HEK293 (cell line): ENCODE data around the gene ARHGAP24.

Experiments
- CTCF ChIA-PET: fragments of 350-600 bp; formaldehyde crosslinking; extraction: SDS; loops from one replicate; lab custom pipeline; 2021; ENCODE audit warnings: antibody characterized with exemption; lab: Yijun Ruan, JAX
- POLR2A ChIA-PET: fragments of 300-600 bp; formaldehyde crosslinking; extraction: SDS; loops from one replicate; lab custom pipeline; 2020; ENCODE audit warnings: antibody characterized with exemption, inconsistent platforms; lab: Yijun Ruan, JAX
- H3K27ac ChIP-seq: fragments of 200-500 bp; sonication (Bioruptor generic); 2 replicates; pipeline ENCODE4 v1.5.1; 2014; ENCODE audit warnings: low read depth, low read length, control low read depth, inconsistent platforms; ENCODE audit errors: extremely low read depth
- H3K36me3 ChIP-seq, 2 experiments: fragments of 200-500 bp in 1 of 2; sonication (Bioruptor generic) in 1 of 2; 1 replicate in 1 of 2; 2 replicates in 1 of 2; pipeline ENCODE4 v1.5.1; 2014 to 2017; ENCODE audit warnings: inconsistent platforms in 2 of 2, low read length in 2 of 2; ENCODE audit not compliant: control insufficient read depth in 2 of 2, insufficient read depth in 1 of 2
- H3K4me1 ChIP-seq: fragments of 200-500 bp; sonication (Bioruptor generic); 2 replicates; pipeline ENCODE4 v1.5.1; 2014; ENCODE audit warnings: mild to moderate bottlenecking, low read length, inconsistent platforms; ENCODE audit not compliant: control insufficient read depth, insufficient read depth
- H3K4me3 ChIP-seq: 2 replicates; pipeline ENCODE4 v1.5.1; 2011; ENCODE audit warnings: low read depth, mild to moderate bottlenecking, control low read depth, low read length, moderate library complexity
- H3K9me3 ChIP-seq: fragments of 200-500 bp; sonication (Bioruptor generic); 2 replicates; pipeline ENCODE4 v1.5.1; 2014; ENCODE audit warnings: low read depth, low read length, inconsistent platforms; ENCODE audit not compliant: control insufficient read depth, insufficient read depth
- FEZF1 ChIP-seq: fragments of 450-650 bp; formaldehyde crosslinking; IDR thresholded peaks from 2 replicates; pipeline ENCODE4 v1.5.1; 2016; ENCODE audit warnings: missing biosample characterization, missing genetic modification characterization
- GLI4 ChIP-seq: fragments of 450-650 bp; formaldehyde crosslinking; IDR thresholded peaks from 2 replicates; pipeline ENCODE4 v1.5.1; 2016; ENCODE audit warnings: missing biosample characterization, missing genetic modification characterization
- OVOL3 ChIP-seq: fragments of 450-650 bp; formaldehyde crosslinking; IDR thresholded peaks from 2 replicates; pipeline ENCODE4 v1.5.1; 2016; ENCODE audit warnings: missing biosample characterization, missing genetic modification characterization
- SCRT1 ChIP-seq: fragments of 450-650 bp; formaldehyde crosslinking; IDR thresholded peaks from 2 replicates; pipeline ENCODE4 v1.5.1; 2016; ENCODE audit warnings: missing biosample characterization, missing genetic modification characterization, borderline replicate concordance
- SP2 ChIP-seq: fragments of 450-650 bp; formaldehyde crosslinking; IDR thresholded peaks from 2 replicates; pipeline ENCODE4 v1.5.1; 2016; ENCODE audit warnings: missing biosample characterization, missing genetic modification characterization
- TRIM28 ChIP-seq: IDR thresholded peaks from 2 replicates; pipeline ENCODE4 v1.6.1; 2011; ENCODE audit warnings: low read length, control low read depth, borderline replicate concordance
- ZBTB17 ChIP-seq: fragments of 450-650 bp; formaldehyde crosslinking; IDR thresholded peaks from 2 replicates; pipeline ENCODE4 v1.5.1; 2016; ENCODE audit warnings: missing biosample characterization, missing genetic modification characterization
- ZBTB8A ChIP-seq: fragments of 450-650 bp; formaldehyde crosslinking; IDR thresholded peaks from 2 replicates; pipeline ENCODE4 v1.5.1; 2016; ENCODE audit warnings: missing biosample characterization, missing genetic modification characterization
- ZNF16 ChIP-seq: fragments of 450-650 bp; formaldehyde crosslinking; IDR thresholded peaks from 2 replicates; pipeline ENCODE4 v1.5.1; 2016; ENCODE audit warnings: low read depth, missing biosample characterization, missing genetic modification characterization
- ZNF169 ChIP-seq: fragments of 450-650 bp; formaldehyde crosslinking; IDR thresholded peaks from 2 replicates; pipeline ENCODE4 v1.5.1; 2016; ENCODE audit warnings: missing biosample characterization, missing genetic modification characterization
- ZNF2 ChIP-seq: fragments of 450-650 bp; formaldehyde crosslinking; IDR thresholded peaks from 2 replicates; pipeline ENCODE4 v1.5.1; 2016; ENCODE audit warnings: missing biosample characterization, missing genetic modification characterization
- ZNF248 ChIP-seq: fragments of 450-650 bp; formaldehyde crosslinking; IDR thresholded peaks from 2 replicates; pipeline ENCODE4 v1.5.1; 2017; ENCODE audit warnings: missing biosample characterization, missing genetic modification characterization
- ZNF266 ChIP-seq: fragments of 450-650 bp; formaldehyde crosslinking; IDR thresholded peaks from 2 replicates; pipeline ENCODE4 v1.5.1; 2016; ENCODE audit warnings: missing biosample characterization, missing genetic modification characterization, low read depth
- ZNF302 ChIP-seq: fragments of 450-650 bp; formaldehyde crosslinking; IDR thresholded peaks from 2 replicates; pipeline ENCODE4 v1.5.1; 2016; ENCODE audit warnings: missing biosample characterization, missing genetic modification characterization, low read depth
- ZNF571 ChIP-seq: fragments of 450-650 bp; formaldehyde crosslinking; IDR thresholded peaks from 2 replicates; pipeline ENCODE4 v1.5.0; 2017; ENCODE audit warnings: missing biosample characterization, missing genetic modification characterization
- ZXDB ChIP-seq: fragments of 450-650 bp; formaldehyde crosslinking; IDR thresholded peaks from 2 replicates; pipeline ENCODE4 v1.5.1; 2016; ENCODE audit warnings: missing biosample characterization, missing genetic modification characterization
- TF ChIP-seq, protein P1 (sequence below): fragments of 450-650 bp; formaldehyde crosslinking; IDR thresholded peaks from 2 replicates; pipeline ENCODE4 v1.5.1; 2017; ENCODE audit warnings: missing biosample characterization, mild to moderate bottlenecking, missing genetic modification characterization, moderate library complexity
- TF ChIP-seq, protein P2 (sequence below): fragments of 450-650 bp; formaldehyde crosslinking; IDR thresholded peaks from 2 replicates; pipeline ENCODE4 v1.5.1; 2017; ENCODE audit warnings: missing biosample characterization, missing genetic modification characterization
- TF ChIP-seq, protein P3 (sequence below): fragments of 450-650 bp; formaldehyde crosslinking; IDR thresholded peaks from 2 replicates; pipeline ENCODE4 v1.5.1; 2016; ENCODE audit warnings: missing biosample characterization, missing genetic modification characterization, borderline replicate concordance
- TF ChIP-seq, protein P4 (sequence below): IDR thresholded peaks from 2 replicates; pipeline ENCODE4 v1.6.1; 2011; ENCODE audit warnings: mild to moderate bottlenecking, low read depth, low read length, borderline replicate concordance
- TF ChIP-seq, protein P5 (sequence below): fragments of 450-650 bp; formaldehyde crosslinking; IDR thresholded peaks from 2 replicates; pipeline ENCODE4 v1.5.1; 2017; ENCODE audit warnings: missing biosample characterization, missing genetic modification characterization

Gene ARHGAP24

DNA sequence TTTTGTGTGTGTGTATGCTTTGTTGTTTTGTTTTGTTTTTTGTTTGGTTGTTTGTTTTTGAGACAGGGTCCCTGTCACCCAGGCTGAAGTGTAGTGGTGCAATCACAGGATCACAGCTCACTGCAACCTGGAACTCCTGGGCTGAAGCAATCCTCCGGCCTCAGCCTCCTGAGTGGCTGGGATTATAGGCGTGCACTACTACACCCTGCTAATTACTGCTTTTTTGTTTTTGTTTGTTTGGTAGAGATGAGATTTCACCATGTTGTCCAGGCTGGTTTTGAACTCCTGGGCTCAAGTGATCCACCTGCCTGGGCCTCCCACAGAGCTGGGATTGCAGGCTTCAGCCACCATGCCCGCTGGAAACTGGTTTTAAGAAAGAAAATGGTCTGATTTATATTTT is 44.7 kb upstream of the ARHGAP24 start:
- H3K36me3 ChIP-seq = no peaks in the 10 kb centered on the region
- ChIA-PET POLR2A (no interaction called here), CTCF (no interaction called here)
- no peak overlapping the region for H3K4me3 ChIP-seq
- no peak overlapping the region for H3K27ac ChIP-seq
- no peaks in the 10 kb centered on the region for H3K9me3 ChIP-seq
- no peaks in the 10 kb centered on the region for H3K4me1 ChIP-seq
- no peak for TF ChIP-seq SCRT1 (tag by site-specific recombination)
- TF ChIP-seq, protein P1, sequence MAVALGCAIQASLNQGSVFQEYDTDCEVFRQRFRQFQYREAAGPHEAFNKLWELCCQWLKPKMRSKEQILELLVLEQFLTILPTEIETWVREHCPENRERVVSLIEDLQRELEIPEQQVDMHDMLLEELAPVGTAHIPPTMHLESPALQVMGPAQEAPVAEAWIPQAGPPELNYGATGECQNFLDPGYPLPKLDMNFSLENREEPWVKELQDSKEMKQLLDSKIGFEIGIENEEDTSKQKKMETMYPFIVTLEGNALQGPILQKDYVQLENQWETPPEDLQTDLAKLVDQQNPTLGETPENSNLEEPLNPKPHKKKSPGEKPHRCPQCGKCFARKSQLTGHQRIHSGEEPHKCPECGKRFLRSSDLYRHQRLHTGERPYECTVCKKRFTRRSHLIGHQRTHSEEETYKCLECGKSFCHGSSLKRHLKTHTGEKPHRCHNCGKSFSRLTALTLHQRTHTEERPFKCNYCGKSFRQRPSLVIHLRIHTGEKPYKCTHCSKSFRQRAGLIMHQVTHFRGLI = no peak
- TF ChIP-seq ZNF571 (tag by site-specific recombination) = no peak
- no peak for TF ChIP-seq FEZF1 (tag by site-specific recombination)
- no peak for TF ChIP-seq ZNF169 (tag by site-specific recombination)

DNA sequence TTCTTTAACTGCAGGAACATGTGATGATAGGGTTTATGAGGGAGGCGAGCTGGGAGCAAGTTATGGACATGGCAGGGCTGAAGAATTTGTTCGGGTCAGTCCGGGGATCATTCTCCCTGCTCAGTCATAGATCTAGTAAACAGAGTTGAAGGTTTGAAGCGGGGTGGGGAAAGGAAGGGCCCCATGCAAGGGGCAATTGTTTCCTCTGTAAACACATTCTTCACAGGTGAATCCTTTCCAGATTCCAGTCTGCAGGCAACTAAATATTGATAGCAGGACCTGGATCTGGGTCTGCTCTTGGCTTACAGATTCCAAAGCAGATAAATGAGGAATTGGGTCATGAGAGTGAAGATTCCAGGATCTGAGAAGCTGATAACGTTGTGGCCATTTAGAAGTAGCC is 44.3 kb upstream of the ARHGAP24 start:
- Histone ChIP-seq H3K27ac (no peak overlapping the region), H3K4me3 (no peak overlapping the region), H3K36me3 (no peaks in the 10 kb centered on the region), H3K9me3 (no peaks in the 10 kb centered on the region), H3K4me1 (no peaks in the 10 kb centered on the region)
- CTCF ChIA-PET = no interaction called here
- TF ChIP-seq, protein P2, sequence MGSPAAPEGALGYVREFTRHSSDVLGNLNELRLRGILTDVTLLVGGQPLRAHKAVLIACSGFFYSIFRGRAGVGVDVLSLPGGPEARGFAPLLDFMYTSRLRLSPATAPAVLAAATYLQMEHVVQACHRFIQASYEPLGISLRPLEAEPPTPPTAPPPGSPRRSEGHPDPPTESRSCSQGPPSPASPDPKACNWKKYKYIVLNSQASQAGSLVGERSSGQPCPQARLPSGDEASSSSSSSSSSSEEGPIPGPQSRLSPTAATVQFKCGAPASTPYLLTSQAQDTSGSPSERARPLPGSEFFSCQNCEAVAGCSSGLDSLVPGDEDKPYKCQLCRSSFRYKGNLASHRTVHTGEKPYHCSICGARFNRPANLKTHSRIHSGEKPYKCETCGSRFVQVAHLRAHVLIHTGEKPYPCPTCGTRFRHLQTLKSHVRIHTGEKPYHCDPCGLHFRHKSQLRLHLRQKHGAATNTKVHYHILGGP (tag by site-specific recombination) = no peak
- TF ChIP-seq ZNF2 (tag by site-specific recombination) = no peak
- no peak for TF ChIP-seq GLI4
- no peak for TF ChIP-seq ZNF266 (tag by site-specific recombination)
- TF ChIP-seq TRIM28 = no peak
- TF ChIP-seq ZXDB = no peak
- TF ChIP-seq ZBTB8A (tag by site-specific recombination) = no peak
- TF ChIP-seq ZBTB17 (tag by site-specific recombination) = no peak
- TF ChIP-seq, protein P1 = no peak
- TF ChIP-seq, protein P3, sequence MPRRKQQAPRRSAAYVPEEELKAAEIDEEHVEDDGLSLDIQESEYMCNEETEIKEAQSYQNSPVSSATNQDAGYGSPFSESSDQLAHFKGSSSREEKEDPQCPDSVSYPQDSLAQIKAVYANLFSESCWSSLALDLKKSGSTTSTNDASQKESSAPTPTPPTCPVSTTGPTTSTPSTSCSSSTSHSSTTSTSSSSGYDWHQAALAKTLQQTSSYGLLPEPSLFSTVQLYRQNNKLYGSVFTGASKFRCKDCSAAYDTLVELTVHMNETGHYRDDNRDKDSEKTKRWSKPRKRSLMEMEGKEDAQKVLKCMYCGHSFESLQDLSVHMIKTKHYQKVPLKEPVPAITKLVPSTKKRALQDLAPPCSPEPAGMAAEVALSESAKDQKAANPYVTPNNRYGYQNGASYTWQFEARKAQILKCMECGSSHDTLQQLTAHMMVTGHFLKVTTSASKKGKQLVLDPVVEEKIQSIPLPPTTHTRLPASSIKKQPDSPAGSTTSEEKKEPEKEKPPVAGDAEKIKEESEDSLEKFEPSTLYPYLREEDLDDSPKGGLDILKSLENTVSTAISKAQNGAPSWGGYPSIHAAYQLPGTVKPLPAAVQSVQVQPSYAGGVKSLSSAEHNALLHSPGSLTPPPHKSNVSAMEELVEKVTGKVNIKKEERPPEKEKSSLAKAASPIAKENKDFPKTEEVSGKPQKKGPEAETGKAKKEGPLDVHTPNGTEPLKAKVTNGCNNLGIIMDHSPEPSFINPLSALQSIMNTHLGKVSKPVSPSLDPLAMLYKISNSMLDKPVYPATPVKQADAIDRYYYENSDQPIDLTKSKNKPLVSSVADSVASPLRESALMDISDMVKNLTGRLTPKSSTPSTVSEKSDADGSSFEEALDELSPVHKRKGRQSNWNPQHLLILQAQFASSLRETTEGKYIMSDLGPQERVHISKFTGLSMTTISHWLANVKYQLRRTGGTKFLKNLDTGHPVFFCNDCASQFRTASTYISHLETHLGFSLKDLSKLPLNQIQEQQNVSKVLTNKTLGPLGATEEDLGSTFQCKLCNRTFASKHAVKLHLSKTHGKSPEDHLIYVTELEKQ = no peak
- TF ChIP-seq ZNF16 (tag by site-specific recombination) = no peak
- no peak for TF ChIP-seq SP2 (tag by site-specific recombination)
- no peak for TF ChIP-seq ZNF248
- TF ChIP-seq, protein P4, sequence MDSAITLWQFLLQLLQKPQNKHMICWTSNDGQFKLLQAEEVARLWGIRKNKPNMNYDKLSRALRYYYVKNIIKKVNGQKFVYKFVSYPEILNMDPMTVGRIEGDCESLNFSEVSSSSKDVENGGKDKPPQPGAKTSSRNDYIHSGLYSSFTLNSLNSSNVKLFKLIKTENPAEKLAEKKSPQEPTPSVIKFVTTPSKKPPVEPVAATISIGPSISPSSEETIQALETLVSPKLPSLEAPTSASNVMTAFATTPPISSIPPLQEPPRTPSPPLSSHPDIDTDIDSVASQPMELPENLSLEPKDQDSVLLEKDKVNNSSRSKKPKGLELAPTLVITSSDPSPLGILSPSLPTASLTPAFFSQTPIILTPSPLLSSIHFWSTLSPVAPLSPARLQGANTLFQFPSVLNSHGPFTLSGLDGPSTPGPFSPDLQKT = no peak
- no peak for TF ChIP-seq ZNF302 (tag by site-specific recombination)
- TF ChIP-seq, protein P5, sequence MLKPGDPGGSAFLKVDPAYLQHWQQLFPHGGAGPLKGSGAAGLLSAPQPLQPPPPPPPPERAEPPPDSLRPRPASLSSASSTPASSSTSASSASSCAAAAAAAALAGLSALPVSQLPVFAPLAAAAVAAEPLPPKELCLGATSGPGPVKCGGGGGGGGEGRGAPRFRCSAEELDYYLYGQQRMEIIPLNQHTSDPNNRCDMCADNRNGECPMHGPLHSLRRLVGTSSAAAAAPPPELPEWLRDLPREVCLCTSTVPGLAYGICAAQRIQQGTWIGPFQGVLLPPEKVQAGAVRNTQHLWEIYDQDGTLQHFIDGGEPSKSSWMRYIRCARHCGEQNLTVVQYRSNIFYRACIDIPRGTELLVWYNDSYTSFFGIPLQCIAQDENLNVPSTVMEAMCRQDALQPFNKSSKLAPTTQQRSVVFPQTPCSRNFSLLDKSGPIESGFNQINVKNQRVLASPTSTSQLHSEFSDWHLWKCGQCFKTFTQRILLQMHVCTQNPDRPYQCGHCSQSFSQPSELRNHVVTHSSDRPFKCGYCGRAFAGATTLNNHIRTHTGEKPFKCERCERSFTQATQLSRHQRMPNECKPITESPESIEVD (tag by site-specific recombination) = no peak
- TF ChIP-seq OVOL3 (tag by site-specific recombination) = no peak
- POLR2A ChIA-PET = no interaction called here
